GM21526 (cell line): ENCODE measurements around the gene POU2AF3.
"Not testable (repeated sequence)": the region's sequence is repeated elsewhere in the genome, so short reads cannot be mapped to it uniquely, and the experiment has no call there.

ENCODE experiments used
- ATAC-seq: cut with Tn5 transposase; IDR thresholded peaks from one replicate; pipeline ENCODE4 v1.9.1; 2021; ENCODE audit warnings: moderate library complexity; ENCODE audit not compliant: unreplicated experiment, low FRiP score

The POU2AF3 gene

GRCh38 chr11:111299101-111300026 is 1.0 kb downstream of the POU2AF3 start:
- ATAC-seq: no peak

DNA sequence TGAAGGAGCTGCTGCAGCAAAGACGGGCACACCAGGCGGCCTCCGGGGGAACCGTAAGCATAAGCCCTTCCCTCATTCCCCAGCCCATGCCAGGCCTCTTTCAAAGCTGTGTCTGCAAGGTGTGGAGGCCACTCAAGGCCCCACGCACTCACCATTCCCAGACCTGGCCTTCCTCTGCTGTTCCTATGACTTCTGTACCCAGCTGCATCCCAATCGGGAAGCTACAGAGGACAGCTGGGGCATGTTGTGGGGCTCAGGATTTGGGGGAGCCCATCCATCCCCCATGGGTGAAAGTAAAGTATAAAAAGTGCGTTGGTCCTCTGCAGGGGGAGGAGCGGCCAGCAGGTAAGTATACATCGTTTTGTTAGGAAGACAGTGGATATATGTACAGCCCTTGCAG is 2.2 kb downstream of the POU2AF3 start:
- no peak for ATAC-seq

DNA sequence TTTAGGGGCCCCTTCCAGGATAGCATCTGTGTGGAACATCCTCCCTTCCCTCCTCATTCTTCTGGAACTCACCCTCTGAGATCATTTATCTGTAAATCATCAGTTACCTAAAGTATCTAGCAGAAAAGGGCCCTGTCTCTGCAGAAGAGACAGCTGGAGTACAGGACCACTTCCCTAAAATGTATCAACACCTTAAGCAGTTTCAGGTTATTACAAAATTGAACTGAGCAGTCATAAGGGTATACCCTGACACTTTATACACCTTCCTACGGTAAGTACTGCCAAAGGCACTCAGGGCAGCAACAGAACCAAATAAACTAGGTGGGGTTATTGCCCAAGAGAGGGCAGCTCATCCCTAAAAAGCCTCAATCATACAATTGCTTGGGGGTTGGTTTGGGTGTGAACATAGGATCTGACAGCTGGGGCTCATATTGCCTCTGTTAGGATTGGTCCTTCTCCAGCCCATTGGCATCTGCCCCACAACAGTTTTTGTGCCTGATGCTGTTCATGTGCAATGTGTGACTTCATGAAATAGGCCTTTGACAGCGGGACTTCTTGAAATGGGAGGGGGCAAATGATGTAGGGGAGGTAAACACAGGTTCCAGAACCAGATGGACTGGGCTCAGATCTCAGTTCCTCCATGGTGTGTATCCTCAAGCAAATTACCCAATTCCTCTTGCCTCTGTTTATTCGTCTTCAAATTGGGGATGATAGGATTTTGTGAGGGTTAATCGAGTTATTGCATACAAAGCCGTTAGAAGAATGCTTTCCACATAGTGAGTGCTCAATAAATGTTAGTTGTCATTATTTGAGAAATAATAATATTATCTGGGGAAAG is 2.9 kb downstream of the POU2AF3 start:
- no peak for ATAC-seq

GRCh38 chr11:111301842-111302118 is 3.4 kb downstream of the POU2AF3 start:
- no peak for ATAC-seq

GRCh38 chr11:111302298-111302697 is 4.0 kb downstream of the POU2AF3 start:
- no peak for ATAC-seq

DNA sequence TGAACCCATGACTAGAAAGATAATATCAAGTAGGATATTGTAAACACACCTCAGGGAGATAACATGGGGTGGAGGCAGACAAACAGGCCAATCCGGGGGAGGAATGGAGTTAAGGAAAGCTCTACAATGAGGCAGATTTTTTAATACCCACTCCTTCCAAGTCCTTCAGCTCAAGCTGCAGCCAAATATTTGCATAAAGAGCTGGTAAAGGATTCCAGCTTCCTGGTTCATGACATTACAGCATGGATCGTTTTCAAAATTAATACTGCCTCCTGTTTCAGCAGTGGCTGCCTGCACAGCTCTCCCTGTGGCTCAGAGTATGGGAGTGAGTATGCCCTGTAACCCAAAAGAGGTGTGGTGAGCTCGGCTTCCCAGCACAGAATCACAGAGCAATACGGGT is 5.1 kb downstream of the POU2AF3 start:
- no peak for ATAC-seq

- no peak for ATAC-seq
These were observed 6.9 kb downstream of the POU2AF3 start for GRCh38 chr11:111305162-111305802.

- no peak for ATAC-seq
These were observed 7.5 kb downstream of the POU2AF3 start for GRCh38 chr11:111305876-111306275.

- ATAC-seq: no peak
These were observed 8.0 kb downstream of the POU2AF3 start for GRCh38 chr11:111306321-111306720.

- no peak for ATAC-seq
These were observed 9.2 kb downstream of the POU2AF3 start for GRCh38 chr11:111307472-111308108.

DNA sequence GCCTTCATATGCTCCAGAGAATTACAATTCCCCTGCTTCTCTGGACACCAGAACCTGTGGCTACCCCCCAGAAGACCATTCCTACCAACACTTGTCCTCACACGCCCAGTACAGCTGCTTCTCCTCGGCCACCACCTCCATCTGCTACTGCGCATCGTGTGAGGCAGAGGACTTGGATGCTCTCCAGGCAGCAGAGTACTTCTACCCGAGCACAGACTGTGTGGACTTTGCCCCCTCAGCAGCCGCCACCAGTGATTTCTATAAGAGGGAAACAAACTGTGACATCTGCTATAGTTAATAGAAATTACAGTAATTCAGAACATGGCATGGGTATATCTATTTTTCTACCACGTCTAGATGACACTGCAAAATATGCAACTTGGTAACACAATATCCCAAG is 9.8 kb downstream of the POU2AF3 start:
- ATAC-seq: no peak

DNA sequence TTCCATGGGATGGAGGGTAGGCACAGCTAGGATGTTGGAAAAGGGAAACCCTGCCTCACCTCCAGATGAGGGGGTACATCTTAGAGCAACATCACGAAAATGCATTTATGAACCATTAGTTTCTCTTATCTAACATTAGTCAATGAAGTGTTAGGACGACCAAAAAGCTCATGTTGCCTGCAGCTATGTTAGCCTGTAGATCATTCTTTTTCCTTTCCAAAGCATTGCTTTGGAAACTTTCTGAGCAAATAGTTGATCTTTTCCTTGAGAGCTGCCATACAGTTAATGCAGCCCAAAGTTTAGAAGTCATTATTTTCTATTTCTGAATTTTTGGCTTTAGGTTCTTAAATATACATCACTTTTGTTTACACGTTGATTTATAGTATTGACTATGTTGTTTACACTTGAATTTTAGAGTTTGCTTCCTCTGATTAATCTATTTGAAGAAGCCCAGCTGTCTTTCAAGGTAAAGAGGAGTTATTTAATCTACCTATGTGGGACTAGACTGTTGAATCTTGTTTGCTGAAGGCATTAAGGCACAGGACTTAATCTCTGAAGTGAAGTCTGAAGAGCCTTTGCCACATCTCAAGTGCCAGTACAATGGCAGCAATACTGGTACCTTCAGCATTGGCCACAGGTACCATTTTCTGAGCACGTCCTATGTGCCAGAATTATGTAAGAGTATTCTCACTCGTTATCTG is 11.0 kb downstream of the POU2AF3 start:
- ATAC-seq: no peak

DNA sequence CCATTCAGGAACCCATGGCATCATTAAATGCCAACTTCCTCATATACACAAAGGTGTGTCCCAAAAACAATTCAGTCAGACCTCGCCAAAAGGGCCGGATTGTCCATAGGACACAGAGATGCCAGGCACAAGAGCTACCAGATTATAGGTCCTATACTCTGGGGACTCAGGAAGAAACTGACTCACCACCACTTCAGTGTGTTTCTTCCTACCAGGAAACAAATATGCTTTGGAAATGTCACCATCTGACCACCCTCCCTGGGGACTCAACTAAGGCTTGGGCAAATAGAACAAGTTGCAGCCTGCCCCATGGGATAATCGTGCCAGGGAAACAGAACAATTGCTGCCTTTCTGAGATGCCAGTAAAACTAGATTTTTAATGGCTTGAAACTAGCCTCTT is 11.7 kb downstream of the POU2AF3 start:
- ATAC-seq: no peak

GRCh38 chr11:111310723-111311122 is 12.4 kb downstream of the POU2AF3 start:
- no peak for ATAC-seq

- ATAC-seq: no peak
These were observed 13.7 kb downstream of the POU2AF3 start for GRCh38 chr11:111312076-111312475.

GRCh38 chr11:111319296-111319695 is 20.9 kb downstream of the POU2AF3 start:
- ATAC-seq: no peak

- ATAC-seq: not testable (repeated sequence)
These were observed 21.9 kb downstream of the POU2AF3 start for GRCh38 chr11:111320199-111320598.

DNA sequence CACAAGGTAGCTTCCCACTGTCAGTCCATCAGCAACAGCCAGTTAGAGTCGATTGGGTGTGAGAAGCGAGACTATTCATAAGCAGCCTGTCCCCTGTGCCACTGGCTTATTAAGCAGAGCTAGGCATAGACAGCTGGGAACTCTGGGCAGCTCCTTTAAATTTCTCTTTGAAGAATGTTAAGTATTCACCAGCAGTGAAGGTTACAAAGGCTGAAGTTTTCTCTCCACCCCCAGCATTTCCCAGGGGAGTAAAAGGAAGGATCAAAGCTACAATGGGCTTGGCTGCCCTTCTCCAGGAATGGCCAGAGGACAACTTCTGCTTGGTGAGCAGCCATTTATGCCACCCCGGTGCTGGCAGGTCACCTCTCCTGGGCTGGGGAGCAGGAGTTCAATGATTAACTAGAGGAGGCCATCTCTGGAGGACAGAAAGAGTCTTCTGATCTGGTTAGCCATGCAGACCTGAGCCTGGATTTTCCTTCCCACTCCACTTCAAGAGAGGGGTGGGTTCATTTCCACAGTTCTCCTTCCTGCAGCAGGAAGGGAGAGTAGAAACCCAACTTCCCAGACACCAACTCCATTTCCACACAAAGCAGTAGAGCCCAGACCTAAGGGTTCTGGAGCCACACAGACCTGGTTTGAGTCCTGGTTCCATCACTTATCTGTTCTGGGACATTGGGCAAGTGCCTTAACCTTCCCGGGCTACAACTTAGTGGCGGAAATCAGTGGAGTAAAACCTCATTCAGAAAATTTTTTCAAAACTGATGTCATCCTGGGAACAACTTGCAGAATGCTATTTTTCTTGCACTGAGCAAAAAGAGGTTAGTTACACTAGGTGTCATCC is 22.6 kb downstream of the POU2AF3 start:
- ATAC-seq: no peak

DNA sequence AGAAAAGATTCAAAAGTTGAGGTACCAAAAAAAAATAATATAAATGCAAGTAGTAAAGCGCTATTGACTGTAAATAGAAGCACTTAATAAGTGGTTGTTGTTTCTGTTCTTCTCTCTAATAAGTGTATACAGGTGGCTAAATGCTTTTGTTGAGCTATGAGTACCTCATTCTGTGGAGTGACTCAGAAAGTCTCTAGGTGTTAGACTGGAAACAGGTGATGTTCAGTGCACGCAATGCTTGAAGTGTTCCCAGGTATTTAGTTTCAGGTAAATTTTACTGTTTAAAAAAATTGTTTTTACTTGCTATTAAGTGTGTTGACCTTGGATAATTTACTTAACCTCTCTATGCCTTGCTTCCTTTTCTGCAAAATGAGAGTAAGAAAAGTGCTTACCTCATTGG is 24.2 kb downstream of the POU2AF3 start:
- ATAC-seq: no peak
